ENCODE results near the gene ZNF793.

Gene ZNF793

DNA sequence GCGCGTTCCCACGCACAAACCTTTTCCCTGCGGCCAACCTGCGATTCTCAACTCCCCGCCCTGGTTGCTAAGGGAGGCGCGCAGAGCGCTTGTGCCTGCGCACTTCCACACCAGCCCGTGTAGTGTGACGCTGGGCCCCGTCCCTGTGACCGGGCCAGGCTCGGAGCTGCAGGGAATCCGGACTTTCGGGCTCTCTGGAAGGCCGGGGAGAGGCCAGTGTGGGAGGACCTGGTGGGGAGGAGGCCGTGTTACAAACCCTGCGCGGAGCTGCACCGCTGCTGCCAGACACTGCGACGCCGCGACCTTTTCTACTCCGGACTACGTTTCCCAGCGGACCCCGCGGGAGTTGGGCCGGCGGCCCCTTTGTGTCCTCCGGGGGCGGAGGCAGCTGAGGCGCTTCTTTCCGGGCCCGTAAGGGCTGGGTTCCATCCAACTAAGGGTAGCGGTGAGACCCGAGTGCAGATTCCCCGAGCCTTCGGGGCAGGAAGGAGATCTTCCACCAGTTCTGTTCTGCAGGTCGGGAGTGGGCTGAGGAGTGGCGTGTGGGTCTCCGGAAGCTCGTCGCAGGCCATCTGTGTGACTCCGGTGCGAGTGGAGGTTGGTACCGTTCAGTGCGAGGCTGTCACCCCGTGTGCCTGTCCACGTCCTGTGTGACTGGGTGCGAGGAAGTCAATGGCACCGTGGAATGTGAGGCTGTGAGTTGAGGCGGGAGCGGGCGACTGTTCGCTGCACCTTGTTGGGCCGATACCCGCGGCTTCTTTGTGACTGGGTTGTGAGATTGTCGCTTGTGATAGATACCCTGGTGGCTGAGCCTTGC, 37.6 kb upstream of the ZNF793 start, which contains the start of gene ZNF570:
ZNF570 (plus strand) TSS at position 396 of the 817 bp plus-strand sequence. CDS start 999 bp downstream, outside the sequence.
- peaks cover 15 to 36% (median 28%) of the 10 kb centered on the region in 3 donors for H3K36me3 ChIP-seq
- peak; percentile 88 to 94 for DNase-seq
- peaks cover 0 to 28% (median 16%) of the 10 kb centered on the region in 4 donors for H3K4me1 ChIP-seq
- peaks cover 0 to 16% (median under 1%) of the 10 kb centered on the region in 3 donors for H3K9me3 ChIP-seq
- intact Hi-C loops (cut with DNase I; ENCODE audit: low total_unique reads) = no loop called here
- peak within 1 kb of the TSS; percentile 90 for H3K27ac ChIP-seq
- H3K4me3 ChIP-seq = peak within 1 kb of the TSS; percentile 73 to 74
- peak in 1 of 2 experiments; percentile 10 for TF ChIP-seq CTCF (IDR thresholded peaks at IDR 0.05)
- no peaks in the 10 kb centered on the region for H3K27me3 ChIP-seq

DNA sequence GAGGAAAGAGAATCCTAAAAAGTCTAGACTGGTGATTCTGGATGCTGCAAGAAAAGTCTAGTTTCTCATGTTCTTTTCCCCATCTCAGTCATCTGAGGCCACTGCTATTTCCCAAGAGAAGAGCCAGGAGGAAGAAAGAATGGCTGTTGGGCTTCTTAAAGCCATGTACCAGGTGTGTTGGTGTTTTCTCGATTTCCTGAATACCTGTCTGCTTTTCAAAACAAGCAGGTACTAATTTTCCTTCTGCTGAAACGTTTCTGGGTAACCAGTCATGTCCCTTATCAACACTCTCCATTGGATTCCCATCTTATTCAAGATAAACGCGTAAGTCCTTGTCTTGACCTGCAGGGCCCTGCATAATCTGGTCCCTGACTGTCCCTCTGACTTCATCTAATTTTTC, 36.5 kb upstream of the ZNF793 start:
- Histone ChIP-seq H3K27ac (peak overlapping the region in 1 of 2 donors; percentile 90), H3K4me3 (peak overlapping the region; percentile 73 to 74), H3K9me3 (peaks cover 0 to 23% (median 7%) of the 10 kb centered on the region in 3 donors), H3K4me1 (peaks cover 0 to 28% (median 16%) of the 10 kb centered on the region in 4 donors), H3K27me3 (no peaks in the 10 kb centered on the region), H3K36me3 (peaks cover 18 to 37% (median 29%) of the 10 kb centered on the region in 3 donors)
- intact Hi-C loops (cut with DNase I; ENCODE audit: low total_unique reads) = loop anchor here (10.0 kb wide), 1 partner anchor 125 kb away; the partner anchor contains the start of genes ZNF540 and ZNF571
- DNase-seq = no peak
- no peak for TF ChIP-seq CTCF (IDR thresholded peaks at IDR 0.05)

- intact Hi-C loops (cut with DNase I; ENCODE audit: low total_unique reads) = loop anchor here (10.0 kb wide), 1 partner anchor 123 kb away; the partner anchor contains the start of genes ZNF540 and ZNF571
- no peak for TF ChIP-seq CTCF (IDR thresholded peaks at IDR 0.05)
Observed at GRCh38 chr19:37472165-37472564, 34.6 kb upstream of the ZNF793 start.

DNA sequence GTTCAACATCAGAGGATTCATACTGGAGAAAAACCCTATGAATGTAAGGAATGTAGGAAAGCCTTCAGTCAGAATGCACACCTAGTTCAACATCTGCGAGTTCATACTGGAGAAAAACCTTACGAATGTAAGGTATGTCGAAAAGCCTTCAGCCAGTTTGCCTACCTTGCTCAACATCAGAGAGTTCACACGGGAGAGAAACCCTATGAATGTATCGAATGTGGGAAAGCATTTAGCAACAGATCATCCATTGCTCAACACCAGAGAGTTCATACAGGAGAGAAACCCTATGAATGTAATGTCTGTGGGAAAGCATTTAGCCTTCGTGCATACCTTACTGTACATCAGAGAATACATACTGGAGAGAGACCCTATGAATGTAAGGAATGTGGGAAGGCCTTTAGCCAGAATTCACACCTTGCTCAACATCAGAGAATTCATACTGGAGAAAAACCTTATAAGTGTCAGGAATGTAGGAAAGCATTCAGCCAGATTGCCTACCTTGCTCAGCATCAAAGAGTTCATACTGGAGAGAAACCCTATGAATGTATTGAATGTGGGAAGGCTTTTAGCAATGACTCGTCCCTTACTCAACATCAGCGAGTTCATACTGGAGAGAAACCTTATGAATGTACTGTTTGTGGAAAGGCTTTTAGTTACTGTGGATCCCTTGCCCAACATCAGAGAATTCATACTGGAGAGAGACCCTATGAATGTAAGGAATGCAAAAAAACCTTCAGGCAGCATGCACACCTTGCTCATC, 22.2 kb upstream of the ZNF793 start:
- Histone ChIP-seq H3K4me3 (no peak overlapping the region), H3K4me1 (no peaks in the 10 kb centered on the region), H3K36me3 (peaks cover 73 to 83% (median 82%) of the 10 kb centered on the region in 3 donors), H3K9me3 (peaks cover 9 to 100% (median 98%) of the 10 kb centered on the region in 3 donors), H3K27ac (no peak overlapping the region), H3K27me3 (no peaks in the 10 kb centered on the region)
- no peak for DNase-seq
- intact Hi-C loops (cut with DNase I; ENCODE audit: low total_unique reads) = no loop called here
- no peak for TF ChIP-seq CTCF (IDR thresholded peaks at IDR 0.05)

More at GRCh38 chr19:37472165-37472564, 34.6 kb upstream of the ZNF793 start:
- H3K27me3 ChIP-seq = no peaks in the 10 kb centered on the region
- H3K36me3 ChIP-seq = peaks cover 38 to 57% (median 49%) of the 10 kb centered on the region in 3 donors
- H3K9me3 ChIP-seq = peaks cover 0 to 42% (median 12%) of the 10 kb centered on the region in 3 donors
- H3K4me1 ChIP-seq = peaks cover 0 to 20% (median 12%) of the 10 kb centered on the region in 4 donors
- H3K4me3 ChIP-seq = no peak overlapping the region
- H3K27ac ChIP-seq = no peak overlapping the region
- no peak for DNase-seq

- no peak for TF ChIP-seq CTCF (IDR thresholded peaks at IDR 0.05)
- peaks cover 0 to 9% (median 7%) of the 10 kb centered on the region in 3 donors for H3K36me3 ChIP-seq
- DNase-seq = no peak
- no peaks in the 10 kb centered on the region for H3K27me3 ChIP-seq
- intact Hi-C loops (cut with DNase I; ENCODE audit: low total_unique reads) = no loop called here
- no peak overlapping the region for H3K27ac ChIP-seq
- H3K4me1 ChIP-seq = no peaks in the 10 kb centered on the region
- H3K9me3 ChIP-seq = peaks cover 5 to 87% (median 49%) of the 10 kb centered on the region in 3 donors
- no peak overlapping the region for H3K4me3 ChIP-seq
Observed at GRCh38 chr19:37492213-37492612, 14.5 kb upstream of the ZNF793 start.
